GM19023 (cell line): ENCODE data around the gene MEF2D.

Experiments used
- ATAC-seq: cut with Tn5 transposase; IDR thresholded peaks from one replicate; pipeline ENCODE4 v1.9.1; 2021; ENCODE audit warnings: mild to moderate bottlenecking, moderate library complexity; ENCODE audit not compliant: unreplicated experiment

The MEF2D gene

DNA sequence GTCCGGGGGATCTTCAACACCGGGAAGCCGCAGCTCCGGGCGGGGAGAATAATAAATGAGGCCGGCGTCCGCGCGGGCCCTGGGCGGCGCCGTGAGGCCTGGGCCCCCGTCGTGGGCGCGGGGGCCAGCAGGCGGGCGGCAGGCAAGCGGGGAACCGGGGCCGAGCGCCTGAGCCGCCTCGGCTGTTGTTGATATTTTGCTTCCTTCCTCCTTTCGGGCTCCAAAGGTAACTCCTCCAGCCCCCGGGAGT is at the start of gene MEF2D:
MEF2D (minus strand) TSS at position 233 of the 250 bp plus-strand sequence. CDS start 17,483 bp downstream, outside the sequence.
- no peak for ATAC-seq

DNA sequence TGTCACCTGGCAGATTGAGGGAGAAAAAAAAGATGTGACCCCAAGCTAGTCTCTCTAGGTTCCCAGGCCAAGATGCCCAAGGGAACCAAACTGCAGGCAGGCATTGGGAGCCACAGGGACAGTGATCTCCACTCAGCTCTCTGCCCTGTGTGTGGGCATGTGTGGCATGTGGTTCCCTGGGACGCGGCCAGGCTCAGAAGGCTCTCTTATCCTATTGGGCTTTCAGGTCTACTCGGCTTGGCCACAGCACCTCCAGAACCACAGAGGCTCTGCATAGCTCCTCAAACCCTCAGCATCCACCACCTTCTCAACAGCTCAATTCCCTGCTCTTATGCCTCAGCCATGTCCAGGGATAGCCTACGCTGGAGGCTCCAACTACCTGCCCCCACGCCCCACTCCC is 49.8 kb upstream of the MEF2D start:
- no peak for ATAC-seq

DNA sequence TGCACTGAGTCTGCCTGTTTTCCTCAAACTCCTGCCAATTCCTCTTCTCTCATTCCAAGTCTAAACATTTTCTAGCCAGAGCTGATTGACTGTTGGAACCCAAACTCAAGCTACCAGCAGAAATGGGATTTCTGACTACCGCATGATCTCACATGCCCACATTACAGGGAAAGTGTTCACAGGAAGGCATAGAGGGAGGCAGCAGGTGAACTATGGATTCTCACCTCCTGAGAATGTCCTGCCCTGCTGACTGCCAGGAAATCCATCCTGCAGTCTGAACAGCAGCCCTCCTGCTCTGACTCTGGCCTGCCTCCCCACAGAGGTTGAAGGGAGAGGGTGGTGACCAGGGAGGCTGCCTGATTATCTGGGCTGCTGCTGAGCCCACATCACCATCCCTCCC is 49.3 kb upstream of the MEF2D start:
- ATAC-seq = no peak

DNA sequence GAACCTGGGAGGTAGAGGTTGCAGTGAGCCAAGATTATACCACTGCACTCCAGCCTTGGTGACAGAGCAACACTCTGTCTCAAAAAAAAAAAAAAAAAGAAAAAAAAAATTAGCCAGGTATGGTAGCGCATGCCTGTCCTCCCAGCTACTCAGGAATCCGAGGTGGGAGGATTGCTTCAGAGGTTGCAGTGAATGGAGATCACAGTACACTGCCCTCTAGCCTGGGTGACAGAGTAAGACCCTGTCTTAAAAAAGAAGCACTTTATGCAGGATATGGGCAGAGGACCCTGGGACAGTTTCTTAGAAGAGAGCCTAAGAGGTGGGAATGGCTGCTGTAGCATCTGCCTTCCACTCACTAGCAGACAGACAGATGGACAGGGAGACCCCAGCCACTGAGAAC is 48.8 kb upstream of the MEF2D start:
- ATAC-seq = no peak

DNA sequence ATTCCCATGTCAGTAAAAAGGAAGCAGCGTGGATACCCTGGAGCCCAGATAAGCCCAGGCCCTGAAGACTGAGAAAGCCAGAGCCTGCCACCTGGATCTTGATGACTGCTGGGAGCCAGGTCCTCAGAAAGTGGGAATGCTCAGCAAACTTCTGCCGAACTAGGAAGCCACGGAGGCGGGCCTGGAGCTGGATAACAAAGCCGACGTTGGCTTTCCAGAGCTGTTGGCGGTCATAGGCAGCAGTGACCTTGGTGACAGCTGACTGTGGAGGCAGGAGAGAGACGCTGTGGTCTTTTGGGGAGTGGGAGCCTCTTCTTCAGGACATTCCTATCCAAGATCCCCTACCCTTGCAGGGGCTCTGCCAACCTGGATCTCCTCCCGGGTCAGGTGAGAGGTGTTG is 47.4 kb upstream of the MEF2D start:
- ATAC-seq = no peak

DNA sequence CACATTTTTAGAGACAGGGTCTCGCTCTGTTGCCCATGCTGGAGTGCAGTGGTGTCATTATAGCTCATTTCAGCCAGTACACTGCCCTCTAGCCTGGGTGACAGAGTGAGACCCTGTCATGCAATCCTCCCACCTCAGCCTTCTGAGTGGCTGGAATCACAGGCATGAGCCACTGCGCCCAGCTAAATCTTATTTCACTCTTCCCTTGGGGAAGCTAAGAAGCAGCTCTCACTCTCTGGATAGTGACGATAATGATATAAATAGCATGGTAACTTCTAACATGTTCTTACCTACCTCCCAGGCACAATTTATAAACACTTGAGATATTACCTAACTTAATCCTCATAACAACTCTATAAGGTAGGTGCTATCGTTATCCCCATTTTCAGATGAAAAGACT is 46.9 kb upstream of the MEF2D start:
- no peak for ATAC-seq

DNA sequence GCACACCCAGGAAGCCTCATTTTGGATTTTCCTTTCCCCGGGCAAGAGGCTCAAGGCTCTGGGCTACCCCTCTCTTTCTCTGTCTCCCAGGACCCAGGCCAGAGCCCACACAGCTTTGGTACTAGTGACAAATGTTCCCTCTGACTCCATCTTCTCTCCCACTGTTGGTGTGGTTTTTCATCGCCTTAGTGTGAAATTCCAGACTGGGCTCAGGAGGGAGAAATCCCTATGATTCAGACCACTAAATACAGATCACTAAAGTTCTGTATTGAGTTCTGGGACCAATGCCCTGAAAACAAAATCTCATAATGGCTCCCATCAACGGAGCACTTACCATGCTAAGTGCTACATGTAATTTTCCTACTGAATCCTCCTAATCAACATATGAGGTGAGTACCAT is 45.7 kb upstream of the MEF2D start:
- ATAC-seq = no peak

DNA sequence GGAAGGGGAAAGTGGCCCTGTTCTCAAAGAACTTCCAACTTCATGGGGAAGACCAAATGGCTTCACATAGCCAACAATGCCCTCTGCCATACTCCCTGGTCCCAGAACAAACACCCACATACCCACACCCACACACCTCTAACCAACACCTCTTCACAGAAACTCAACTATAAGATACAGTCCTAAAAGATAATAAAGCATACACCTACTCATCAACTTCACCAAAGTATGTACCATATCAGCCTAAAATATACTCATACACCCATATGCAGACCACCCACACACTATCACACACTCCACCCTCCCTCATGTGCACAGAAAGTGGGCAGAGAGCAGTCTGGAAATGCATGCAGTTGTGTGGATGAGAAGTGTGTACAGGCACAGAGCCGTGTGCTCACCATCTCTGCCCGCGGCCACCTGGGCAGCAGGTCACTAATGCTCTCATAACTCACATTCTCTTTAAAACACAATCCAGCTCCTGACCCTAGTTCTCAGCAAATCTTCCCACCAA is 44.1 kb upstream of the MEF2D start:
- ATAC-seq = no peak

DNA sequence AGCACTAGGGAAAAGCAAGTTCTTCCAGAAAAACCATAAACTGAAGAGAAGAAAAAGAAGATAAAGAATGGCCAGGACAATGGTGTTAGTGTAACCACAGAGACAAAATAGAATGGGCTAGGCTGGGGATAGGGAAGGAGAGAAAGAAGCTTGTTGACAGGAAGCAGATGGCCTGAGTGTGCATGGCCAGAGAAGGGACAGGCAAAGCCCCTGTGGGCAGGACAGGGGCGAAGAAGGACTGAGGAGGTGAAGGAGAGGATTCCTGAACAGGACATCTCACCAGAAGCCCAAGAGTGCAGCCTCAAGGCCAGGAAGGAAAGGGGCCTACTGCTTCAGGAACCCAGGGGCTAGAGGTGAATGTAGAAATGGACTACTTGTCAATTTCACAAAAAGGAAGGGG is 42.5 kb upstream of the MEF2D start:
- no peak for ATAC-seq

DNA sequence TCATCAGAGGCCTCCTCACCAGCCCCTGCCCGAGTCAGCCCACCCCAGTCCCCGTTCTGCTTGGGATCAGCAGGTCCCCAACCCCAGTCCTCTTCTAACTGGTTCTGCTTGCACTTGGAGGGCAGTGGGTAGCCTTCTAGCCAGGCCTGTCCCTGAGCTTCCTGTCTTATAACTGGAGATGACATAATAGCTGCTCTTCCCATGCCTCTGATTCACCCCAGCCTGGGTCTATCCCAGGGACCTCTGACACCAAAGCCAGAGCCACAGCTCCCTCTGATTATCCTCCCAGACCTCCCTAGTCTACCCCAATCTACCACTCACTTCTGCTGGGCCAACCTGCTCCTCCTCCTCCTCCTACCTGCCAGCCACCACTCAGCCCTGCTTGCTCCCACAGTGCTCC is 40.4 kb upstream of the MEF2D start:
- no peak for ATAC-seq

DNA sequence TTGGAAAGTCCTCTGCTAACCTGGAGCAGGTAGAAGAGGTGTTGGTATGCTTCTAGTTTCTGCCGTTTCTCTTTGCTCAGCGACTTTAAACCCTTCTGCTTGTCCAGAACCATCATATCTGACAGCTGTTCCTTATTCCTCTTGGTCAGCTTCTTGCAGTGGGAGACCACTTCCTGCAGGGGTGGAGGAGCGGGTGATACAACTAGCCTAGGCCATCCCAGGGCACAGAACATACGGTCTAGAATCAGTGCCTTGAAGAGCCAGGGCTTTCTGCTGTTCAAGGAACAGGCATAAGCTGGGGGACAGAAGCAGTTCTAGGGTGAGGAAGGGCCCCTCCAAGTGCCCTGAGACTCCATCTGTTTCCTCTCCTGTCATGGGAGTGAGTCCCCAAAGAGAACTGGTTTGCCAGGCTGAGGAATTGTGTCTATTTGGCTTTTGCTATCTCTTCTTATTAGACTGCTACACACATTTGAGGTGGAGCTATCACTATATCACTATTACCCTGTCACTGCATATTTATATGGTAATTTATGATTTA is 39.3 kb upstream of the MEF2D start:
- ATAC-seq = no peak

DNA sequence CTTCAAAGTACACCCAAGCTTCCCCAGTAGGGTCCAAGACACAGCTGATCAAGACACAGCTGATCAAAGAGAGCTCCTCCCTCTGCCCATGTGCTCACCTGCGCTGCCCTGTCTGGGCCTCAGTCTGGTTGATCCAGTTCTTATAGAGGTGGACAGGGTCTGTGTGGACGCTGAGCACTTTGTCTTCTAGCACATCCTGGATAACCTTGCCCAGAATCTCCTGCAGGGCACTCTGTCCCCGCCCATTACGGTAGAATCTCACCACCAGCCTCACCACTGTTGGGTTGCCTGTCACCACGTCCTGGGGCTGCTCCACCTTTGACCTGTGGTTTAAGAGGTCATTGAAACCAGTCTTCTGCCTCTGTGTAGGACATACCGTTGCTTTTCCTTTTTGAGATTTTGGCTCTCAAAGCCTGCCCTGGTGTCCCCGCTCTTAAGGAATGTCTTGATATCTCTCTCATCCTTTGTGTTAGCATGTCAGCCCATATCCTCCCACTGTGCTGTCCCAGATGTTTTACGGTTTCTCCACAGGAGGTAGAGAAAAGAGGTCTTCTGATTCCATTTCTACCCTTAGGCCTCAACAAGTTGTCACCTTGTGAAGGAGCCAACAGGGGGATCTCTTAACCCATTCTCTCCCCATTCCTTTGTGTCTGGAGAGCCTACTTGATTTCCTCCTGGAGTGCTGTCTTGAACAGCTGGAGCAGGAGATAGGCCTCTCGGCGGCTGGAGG is 38.3 kb upstream of the MEF2D start:
- ATAC-seq = no peak

DNA sequence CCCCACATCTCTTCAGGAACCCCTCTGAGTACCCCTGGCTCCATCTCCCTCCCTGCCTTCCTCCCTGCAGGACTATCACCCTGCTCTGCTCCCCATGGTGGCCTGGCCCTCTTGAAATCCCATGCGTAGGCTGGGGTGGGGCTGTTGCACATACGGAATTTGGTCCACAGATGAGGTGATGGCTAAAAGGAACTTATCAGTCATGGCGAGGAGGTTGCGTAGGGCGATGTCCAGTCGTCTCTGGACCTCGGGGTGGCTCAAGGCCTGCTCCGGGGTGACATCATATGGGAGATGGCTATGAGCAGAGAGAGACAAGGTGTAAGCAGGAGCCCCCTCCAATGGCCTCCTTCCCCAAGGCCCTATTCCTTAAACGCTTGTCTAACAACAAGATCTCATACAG is 36.5 kb upstream of the MEF2D start:
- no peak for ATAC-seq

DNA sequence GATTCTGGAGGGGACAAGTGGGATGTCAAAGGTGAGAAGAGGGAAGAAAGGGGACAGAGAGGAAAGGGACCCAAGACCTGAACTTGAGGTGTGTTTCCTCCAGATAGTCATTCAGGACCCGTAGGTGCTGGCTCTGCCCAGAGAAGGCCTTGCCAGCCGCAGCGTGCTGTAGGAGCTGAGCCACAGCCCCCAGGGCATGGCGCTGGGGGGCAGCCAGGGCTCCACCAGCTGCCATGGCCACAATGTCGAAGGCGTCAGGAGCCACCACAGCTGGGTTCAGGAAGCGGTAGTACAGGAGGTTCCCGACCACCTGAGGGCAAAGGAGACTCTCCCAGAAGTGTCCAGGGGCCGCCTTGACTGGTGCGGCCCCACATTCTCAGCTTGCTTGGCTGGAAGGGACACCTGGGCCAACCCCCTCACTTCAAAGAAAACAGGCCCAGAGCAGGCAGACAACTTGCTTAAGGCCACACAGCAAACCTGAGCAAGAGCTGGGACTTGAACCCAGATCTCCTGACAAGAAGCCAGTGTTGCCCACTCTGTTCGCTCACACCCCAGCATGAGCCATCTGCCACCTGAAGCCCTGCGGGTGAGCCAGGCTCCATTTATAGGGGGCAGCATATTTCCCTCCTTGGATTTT is 34.0 kb upstream of the MEF2D start:
- no peak for ATAC-seq

DNA sequence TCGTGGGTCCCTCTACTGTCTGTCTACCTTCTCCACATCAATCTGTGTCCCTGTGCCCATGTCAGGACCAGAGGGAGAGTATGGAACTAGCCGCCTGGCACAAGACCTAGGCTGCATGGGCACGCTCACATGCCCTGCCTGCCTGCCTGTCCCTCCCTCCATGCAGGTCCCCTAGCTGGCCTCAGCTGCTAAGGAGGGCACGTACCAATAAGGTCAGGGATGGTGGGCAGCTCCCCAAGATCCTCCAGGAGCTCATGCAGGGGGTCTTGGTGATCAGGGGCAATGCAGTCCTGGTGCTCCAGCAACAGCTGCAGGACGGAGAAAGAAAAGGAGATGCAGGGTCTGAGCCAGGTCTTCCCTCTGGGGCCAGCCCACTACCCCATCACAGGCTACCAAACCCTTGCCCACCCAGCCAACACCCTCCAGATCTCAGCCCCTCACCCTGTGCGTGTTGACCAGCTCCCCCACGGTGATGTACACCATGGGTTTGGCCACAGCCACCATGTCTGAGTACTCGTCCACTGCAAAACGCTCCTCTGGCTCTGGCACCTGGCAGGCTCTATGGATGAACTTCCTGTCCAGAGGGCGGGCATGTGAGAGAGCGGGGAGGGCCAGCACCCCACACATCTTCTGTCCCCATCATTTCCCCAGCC is 33.1 kb upstream of the MEF2D start:
- no peak for ATAC-seq

DNA sequence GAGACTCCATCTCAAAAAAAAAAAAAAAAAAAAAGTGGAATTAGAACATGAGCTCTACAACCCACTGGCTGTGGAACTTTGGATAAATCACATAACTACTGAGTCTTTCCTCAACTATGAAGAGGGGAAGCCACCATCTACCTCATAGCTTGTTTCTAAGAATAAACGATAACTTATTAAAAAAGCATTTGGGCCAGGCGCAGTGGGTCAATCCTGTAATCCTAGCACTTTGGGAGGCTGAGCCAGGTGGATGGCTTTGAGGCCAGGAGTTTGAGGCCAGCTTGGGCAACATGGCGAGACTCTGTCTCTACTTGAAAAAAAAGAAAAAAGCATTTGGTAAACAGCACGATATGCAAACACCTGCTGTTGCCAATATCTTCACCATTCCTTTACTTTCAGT is 31.8 kb upstream of the MEF2D start:
- no peak for ATAC-seq

DNA sequence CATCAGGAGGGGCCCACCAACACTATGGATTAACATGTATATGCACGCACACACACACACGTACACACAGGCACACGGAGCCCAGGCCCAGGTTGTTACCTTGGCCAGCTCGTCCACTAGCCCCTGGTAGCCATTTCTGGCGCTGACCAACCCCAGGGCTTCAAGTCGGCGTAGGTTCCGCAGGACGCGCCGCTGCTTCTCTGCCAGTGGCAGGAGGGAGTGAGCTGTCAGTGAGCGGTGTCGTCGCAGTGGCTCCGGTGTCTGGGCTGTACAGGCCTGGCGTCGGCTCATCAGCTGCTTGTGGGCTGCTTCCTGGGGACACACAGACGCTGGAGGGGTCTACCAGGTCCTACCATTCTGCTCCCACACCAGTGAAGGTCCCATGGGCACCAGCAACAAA is 29.4 kb upstream of the MEF2D start:
- no peak for ATAC-seq

DNA sequence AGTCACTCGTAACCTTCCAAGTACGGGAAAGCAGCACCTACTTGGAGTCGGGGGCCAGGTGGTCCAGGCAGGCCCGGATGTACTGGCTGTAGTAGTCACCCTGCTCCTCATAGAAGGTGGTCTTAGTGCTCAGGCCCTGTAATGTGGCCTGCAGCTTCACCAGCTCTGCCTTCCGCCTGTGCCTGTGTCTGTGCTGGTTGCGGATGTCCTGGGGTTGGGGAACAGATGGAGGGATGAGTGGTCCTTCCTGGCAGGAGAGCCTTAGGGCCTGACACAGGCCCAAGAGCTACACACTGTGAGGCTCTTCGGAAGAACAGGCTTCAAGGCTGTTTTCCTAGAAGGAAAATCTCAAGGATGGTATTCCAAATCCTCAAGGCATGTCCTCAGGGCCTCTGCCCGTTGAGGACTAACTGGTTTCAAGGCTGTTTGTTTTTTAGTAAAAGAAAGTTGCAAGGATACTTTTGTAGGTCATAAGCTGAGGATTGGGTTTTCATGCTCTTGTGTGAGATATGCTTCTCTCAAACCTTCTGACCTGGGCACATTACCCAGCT is 28.4 kb upstream of the MEF2D start:
- ATAC-seq = no peak

DNA sequence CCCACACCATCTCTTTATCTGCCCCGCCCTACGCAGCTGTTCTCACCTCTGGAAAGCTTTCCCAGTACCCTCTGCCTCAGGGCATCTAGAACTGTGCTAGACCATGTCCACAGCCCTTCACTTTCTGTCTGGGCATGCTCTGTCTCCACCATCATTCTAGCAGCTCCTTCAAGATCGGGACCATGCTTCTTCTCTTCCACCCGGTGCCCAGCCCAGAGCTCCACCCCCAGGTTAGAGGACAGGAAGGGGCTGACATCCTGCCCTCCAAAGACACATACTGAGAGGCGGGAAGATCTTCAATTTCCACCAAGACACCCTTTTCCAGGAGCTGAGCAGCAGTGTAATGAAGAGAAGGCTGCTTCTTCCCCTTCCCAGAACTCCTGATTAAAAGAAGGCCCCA is 27.7 kb upstream of the MEF2D start:
- no peak for ATAC-seq

DNA sequence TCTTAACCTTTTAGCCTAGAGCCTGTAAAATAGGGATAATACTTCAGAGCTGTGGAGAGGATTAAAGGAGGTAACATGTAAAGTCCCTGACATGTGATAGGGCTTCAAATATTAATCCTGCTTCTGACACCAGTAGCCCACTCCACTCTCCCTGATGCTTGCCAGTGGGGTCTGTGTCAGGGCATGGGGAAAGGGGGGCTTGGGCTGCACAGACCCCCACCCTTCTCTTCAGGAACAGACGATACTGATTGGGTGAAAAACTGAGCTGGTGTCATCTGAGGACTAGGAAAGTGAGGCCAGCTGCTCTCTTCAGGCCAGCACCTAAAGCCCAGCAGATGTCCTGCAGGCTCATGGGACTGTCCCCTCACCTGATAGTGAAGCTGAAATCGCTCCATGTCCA is 27.0 kb upstream of the MEF2D start:
- ATAC-seq = no peak

DNA sequence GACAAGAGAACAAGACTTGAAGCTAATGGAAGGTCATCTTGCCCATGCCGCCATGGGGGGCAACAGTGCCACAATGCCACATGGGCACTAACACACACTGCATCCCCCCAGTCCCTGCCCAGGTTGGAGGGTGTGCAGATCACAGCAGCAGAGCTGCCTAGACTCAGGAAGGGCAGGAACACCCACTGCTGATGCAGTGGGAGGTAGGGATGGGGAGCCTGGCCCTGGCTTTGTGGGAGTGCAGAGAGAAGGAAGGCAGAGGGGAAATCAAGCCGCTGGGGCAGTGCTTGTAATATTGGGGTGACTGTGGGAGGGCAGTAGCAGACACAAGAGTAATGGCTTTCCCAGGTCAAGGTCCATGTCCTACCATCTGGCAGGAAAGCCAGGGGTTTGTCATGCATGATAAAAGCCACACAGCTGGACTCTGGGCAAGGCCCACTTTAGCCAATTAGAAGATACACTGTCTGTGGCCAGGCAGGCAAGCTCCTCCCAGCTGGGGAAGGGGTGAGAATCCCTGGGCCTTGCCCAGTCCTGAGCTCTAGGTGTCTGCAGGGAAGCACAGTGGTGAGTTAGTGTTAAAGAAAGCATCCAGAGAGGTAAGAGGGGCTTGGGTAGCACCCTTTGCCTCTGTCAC is 25.4 kb upstream of the MEF2D start:
- no peak for ATAC-seq
